ENCODE results near the gene NELFB.
A peak's percentile ranks its signal among the peaks of the same experiment; 100 is the strongest.

NELFB gene

GRCh38 chr9:137278061-137278701 is 23.1 kb downstream of the NELFB start:
- Histone ChIP-seq H3K36me3 (ENCODE audit: insufficient read depth, low read length) (peaks cover 28% of the 10 kb centered on the region), H3K4me1 (ENCODE audit: control insufficient read depth, insufficient read depth, low read length) (peaks cover 55% of the 10 kb centered on the region), H3K9ac (ENCODE audit: low read depth, low read length) (peak overlapping the region; percentile 83), H3K27me3 (ENCODE audit: control insufficient read depth, insufficient read depth, low read length) (no peaks in the 10 kb centered on the region), H3K9me3 (replicated peaks; ENCODE audit: low read length) (no peaks in the 10 kb centered on the region), H3K4me2 (ENCODE audit: low read length) (peak overlapping the region; percentile 94), H3K4me3 (ENCODE audit: low read length) (peak overlapping the region; percentile 87)

- H3K27me3 ChIP-seq (ENCODE audit: control insufficient read depth, insufficient read depth, low read length): no peaks in the 10 kb centered on the region
- peaks cover 26% of the 10 kb centered on the region for H3K36me3 ChIP-seq (ENCODE audit: insufficient read depth, low read length)
- H3K4me3 ChIP-seq (ENCODE audit: low read length): peak overlapping the region; percentile 87
- peak overlapping the region; percentile 94 for H3K4me2 ChIP-seq (ENCODE audit: low read length)
- peaks cover 55% of the 10 kb centered on the region for H3K4me1 ChIP-seq (ENCODE audit: control insufficient read depth, insufficient read depth, low read length)
- H3K9ac ChIP-seq (ENCODE audit: low read depth, low read length): no peak overlapping the region
- no peaks in the 10 kb centered on the region for H3K9me3 ChIP-seq (replicated peaks; ENCODE audit: low read length)
Observed at GRCh38 chr9:137278721-137279711, 23.9 kb downstream of the NELFB start.

GRCh38 chr9:137279741-137280473 is 24.8 kb downstream of the NELFB start:
- no peaks in the 10 kb centered on the region for H3K27me3 ChIP-seq (ENCODE audit: control insufficient read depth, insufficient read depth, low read length)
- no peaks in the 10 kb centered on the region for H3K9me3 ChIP-seq (replicated peaks; ENCODE audit: low read length)
- H3K9ac ChIP-seq (ENCODE audit: low read depth, low read length): no peak overlapping the region
- peaks cover 26% of the 10 kb centered on the region for H3K36me3 ChIP-seq (ENCODE audit: insufficient read depth, low read length)
- H3K4me1 ChIP-seq (ENCODE audit: control insufficient read depth, insufficient read depth, low read length): peaks cover 55% of the 10 kb centered on the region
- H3K4me3 ChIP-seq (ENCODE audit: low read length): peak overlapping the region; percentile 26
- H3K4me2 ChIP-seq (ENCODE audit: low read length): peak overlapping the region; percentile 94

GRCh38 chr9:137280474-137281344 is 25.6 kb downstream of the NELFB start:
- peak overlapping the region; percentile 72 for H3K4me2 ChIP-seq (ENCODE audit: low read length)
- peaks cover 26% of the 10 kb centered on the region for H3K36me3 ChIP-seq (ENCODE audit: insufficient read depth, low read length)
- no peaks in the 10 kb centered on the region for H3K27me3 ChIP-seq (ENCODE audit: control insufficient read depth, insufficient read depth, low read length)
- H3K9ac ChIP-seq (ENCODE audit: low read depth, low read length): no peak overlapping the region
- peak overlapping the region; percentile 26 for H3K4me3 ChIP-seq (ENCODE audit: low read length)
- H3K4me1 ChIP-seq (ENCODE audit: control insufficient read depth, insufficient read depth, low read length): peaks cover 51% of the 10 kb centered on the region
- H3K9me3 ChIP-seq (replicated peaks; ENCODE audit: low read length): no peaks in the 10 kb centered on the region

- H3K9me3 ChIP-seq (replicated peaks; ENCODE audit: low read length): no peaks in the 10 kb centered on the region
- H3K27me3 ChIP-seq (ENCODE audit: control insufficient read depth, insufficient read depth, low read length): no peaks in the 10 kb centered on the region
- H3K9ac ChIP-seq (ENCODE audit: low read depth, low read length): no peak overlapping the region
- peak overlapping the region; percentile 26 for H3K4me3 ChIP-seq (ENCODE audit: low read length)
- peaks cover 45% of the 10 kb centered on the region for H3K4me1 ChIP-seq (ENCODE audit: control insufficient read depth, insufficient read depth, low read length)
- H3K36me3 ChIP-seq (ENCODE audit: insufficient read depth, low read length): peaks cover 26% of the 10 kb centered on the region
- H3K4me2 ChIP-seq (ENCODE audit: low read length): peak overlapping the region; percentile 72
Observed at GRCh38 chr9:137281345-137282116, 26.4 kb downstream of the NELFB start.

- Histone ChIP-seq H3K4me3 (ENCODE audit: low read length) (no peak overlapping the region), H3K9me3 (replicated peaks; ENCODE audit: low read length) (no peaks in the 10 kb centered on the region)
Observed at GRCh38 chr9:137286975-137287383, 31.9 kb downstream of the NELFB start.

GRCh38 chr9:137293094-137293481 is 38.0 kb downstream of the NELFB start:
- Histone ChIP-seq H3K4me3 (ENCODE audit: low read length) (no peak overlapping the region), H3K9ac (ENCODE audit: low read depth, low read length) (no peak overlapping the region), H3K4me2 (ENCODE audit: low read length) (no peak overlapping the region), H3K27me3 (ENCODE audit: control insufficient read depth, insufficient read depth, low read length) (peaks cover 40% of the 10 kb centered on the region), H3K4me1 (ENCODE audit: control insufficient read depth, insufficient read depth, low read length) (peaks cover 4% of the 10 kb centered on the region), H3K36me3 (ENCODE audit: insufficient read depth, low read length) (no peaks in the 10 kb centered on the region), H3K9me3 (replicated peaks; ENCODE audit: low read length) (no peaks in the 10 kb centered on the region)

More at GRCh38 chr9:137286975-137287383, 31.9 kb downstream of the NELFB start:
- H3K36me3 ChIP-seq (ENCODE audit: insufficient read depth, low read length): peaks cover 5% of the 10 kb centered on the region
- no peaks in the 10 kb centered on the region for H3K27me3 ChIP-seq (ENCODE audit: control insufficient read depth, insufficient read depth, low read length)
- H3K4me1 ChIP-seq (ENCODE audit: control insufficient read depth, insufficient read depth, low read length): peaks cover 4% of the 10 kb centered on the region
- H3K4me2 ChIP-seq (ENCODE audit: low read length): no peak overlapping the region
- H3K9ac ChIP-seq (ENCODE audit: low read depth, low read length): no peak overlapping the region

GRCh38 chr9:137293482-137294090 is 38.5 kb downstream of the NELFB start:
- Histone ChIP-seq H3K4me2 (ENCODE audit: low read length) (no peak overlapping the region), H3K9ac (ENCODE audit: low read depth, low read length) (no peak overlapping the region), H3K9me3 (replicated peaks; ENCODE audit: low read length) (no peaks in the 10 kb centered on the region), H3K4me3 (ENCODE audit: low read length) (no peak overlapping the region), H3K27me3 (ENCODE audit: control insufficient read depth, insufficient read depth, low read length) (peaks cover 45% of the 10 kb centered on the region), H3K36me3 (ENCODE audit: insufficient read depth, low read length) (no peaks in the 10 kb centered on the region), H3K4me1 (ENCODE audit: control insufficient read depth, insufficient read depth, low read length) (peaks cover 4% of the 10 kb centered on the region)

GRCh38 chr9:137294091-137294680 is 39.1 kb downstream of the NELFB start:
- peaks cover 51% of the 10 kb centered on the region for H3K27me3 ChIP-seq (ENCODE audit: control insufficient read depth, insufficient read depth, low read length)
- peaks cover 4% of the 10 kb centered on the region for H3K4me1 ChIP-seq (ENCODE audit: control insufficient read depth, insufficient read depth, low read length)
- no peaks in the 10 kb centered on the region for H3K9me3 ChIP-seq (replicated peaks; ENCODE audit: low read length)
- H3K9ac ChIP-seq (ENCODE audit: low read depth, low read length): no peak overlapping the region
- no peaks in the 10 kb centered on the region for H3K36me3 ChIP-seq (ENCODE audit: insufficient read depth, low read length)
- no peak overlapping the region for H3K4me3 ChIP-seq (ENCODE audit: low read length)
- H3K4me2 ChIP-seq (ENCODE audit: low read length): no peak overlapping the region
